GM19025 (cell line): ENCODE results near the gene NARS2.

ENCODE experiments used
- ATAC-seq: cut with Tn5 transposase; IDR thresholded peaks from one replicate; pipeline ENCODE4 v1.9.1; 2021; ENCODE audit warnings: mild to moderate bottlenecking, low read depth, moderate library complexity; ENCODE audit not compliant: unreplicated experiment

The NARS2 gene

GRCh38 chr11:78450866-78451265, 123.8 kb downstream of the NARS2 start:
- ATAC-seq = no peak

DNA sequence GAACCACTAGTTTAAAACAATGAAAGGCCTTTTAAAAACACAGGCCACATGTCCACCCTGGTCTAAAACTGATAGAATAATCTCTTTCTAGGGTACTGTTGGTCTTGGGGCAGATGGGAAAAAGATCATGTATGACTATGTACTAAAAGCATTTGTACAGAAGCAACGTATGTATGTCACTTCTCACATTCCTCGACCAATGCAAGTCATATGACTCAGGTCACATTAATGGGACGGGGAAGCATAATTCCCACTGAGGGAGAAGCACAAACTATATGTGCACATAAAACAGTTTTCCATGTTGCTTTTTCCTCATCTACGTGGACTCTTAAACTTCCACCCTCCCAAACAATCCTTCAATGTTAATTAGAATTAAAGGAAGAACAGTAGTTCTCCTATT, 124.8 kb downstream of the NARS2 start:
- no peak for ATAC-seq

GRCh38 chr11:78446210-78446609, 128.5 kb downstream of the NARS2 start:
- no peak for ATAC-seq

DNA sequence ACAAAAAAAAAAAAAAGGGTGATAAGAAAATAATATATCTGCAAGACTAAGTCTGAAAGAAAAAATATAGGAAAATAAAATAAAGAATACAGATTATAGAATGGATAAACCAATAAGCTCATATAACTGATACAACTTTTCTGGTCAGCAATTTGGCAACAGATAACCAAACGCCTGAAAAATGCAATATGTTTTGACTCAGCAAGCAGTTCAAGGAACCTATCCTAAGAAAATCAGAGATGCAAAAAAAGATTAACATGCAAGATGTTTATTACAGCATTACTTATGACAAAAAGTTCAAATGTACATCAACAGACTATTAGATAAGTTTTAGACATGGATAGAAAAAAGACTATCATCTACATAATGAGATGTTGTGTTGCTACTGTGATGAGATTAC, 129.9 kb downstream of the NARS2 start:
- no peak for ATAC-seq

- no peak for ATAC-seq
Observed at GRCh38 chr11:78441956-78442355, 132.7 kb downstream of the NARS2 start.

GRCh38 chr11:78438298-78438975, 136.2 kb downstream of the NARS2 start:
- ATAC-seq = peak; percentile 85

DNA sequence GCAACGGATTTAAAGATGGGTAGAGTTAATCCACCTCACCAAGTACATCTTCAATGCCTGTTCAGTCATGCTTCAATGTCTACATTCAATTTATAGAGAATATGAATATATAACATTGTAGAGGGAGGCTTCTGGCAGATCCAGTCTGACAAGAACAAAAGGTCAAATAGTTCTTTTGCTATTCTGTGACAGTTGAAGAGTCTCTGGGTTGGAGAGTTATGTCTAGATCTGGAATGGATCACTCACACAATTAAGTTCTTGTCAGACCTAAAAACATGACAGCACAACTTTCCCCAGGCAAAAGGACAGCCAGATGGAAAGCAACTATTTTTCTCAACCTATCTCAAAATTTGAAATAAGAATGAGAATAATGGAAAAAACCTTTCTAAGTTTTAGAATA, 141.7 kb downstream of the NARS2 start:
- no peak for ATAC-seq

DNA sequence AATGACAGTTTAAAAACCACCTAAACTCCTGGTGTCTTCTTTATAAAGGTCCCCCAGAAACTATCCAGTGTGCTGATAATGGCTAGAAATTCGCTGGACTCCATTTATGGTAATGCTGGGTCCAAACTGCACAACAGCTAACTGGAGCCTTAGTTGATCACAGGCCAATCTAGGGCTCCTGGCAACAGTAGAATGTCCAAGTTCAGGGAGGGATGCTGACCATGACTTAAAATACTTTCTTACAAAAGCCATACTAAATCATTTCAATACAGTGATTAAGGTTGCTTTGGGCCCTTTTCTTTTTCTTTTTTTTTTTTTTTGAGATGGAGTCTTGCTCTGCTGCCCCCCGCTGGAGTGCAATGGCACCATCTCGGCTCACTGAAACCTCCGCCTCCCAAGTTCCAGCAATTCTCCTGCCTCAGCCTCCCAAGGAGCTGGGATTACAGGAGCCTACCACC, 142.6 kb downstream of the NARS2 start:
- no peak for ATAC-seq

- no peak for ATAC-seq
Observed at GRCh38 chr11:78429660-78430059, 145.0 kb downstream of the NARS2 start.

- no peak for ATAC-seq
Observed at GRCh38 chr11:78429209-78429608, 145.5 kb downstream of the NARS2 start.

DNA sequence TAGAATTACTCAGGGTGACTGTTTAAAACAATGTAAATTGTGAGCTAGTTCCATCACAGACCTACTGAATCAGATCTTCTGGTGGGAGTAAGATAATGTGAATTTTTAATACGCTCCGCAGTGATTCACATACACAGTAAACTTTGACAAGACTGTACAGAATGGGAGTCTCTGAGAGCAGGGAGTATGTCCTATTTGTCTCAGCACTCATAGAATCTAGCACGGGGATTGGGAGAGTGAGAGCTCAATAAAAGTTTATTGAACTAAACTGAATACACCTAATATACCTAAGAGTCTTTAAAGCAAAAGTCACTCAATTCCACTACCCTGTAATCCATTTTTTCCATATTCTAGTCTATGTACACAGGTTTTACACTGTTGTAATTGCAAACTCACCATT, 145.9 kb downstream of the NARS2 start:
- no peak for ATAC-seq

GRCh38 chr11:78428266-78428636, 146.4 kb downstream of the NARS2 start:
- ATAC-seq = no peak

- ATAC-seq = peak; percentile 36
Observed at GRCh38 chr11:78427615-78428265, 146.9 kb downstream of the NARS2 start.

DNA sequence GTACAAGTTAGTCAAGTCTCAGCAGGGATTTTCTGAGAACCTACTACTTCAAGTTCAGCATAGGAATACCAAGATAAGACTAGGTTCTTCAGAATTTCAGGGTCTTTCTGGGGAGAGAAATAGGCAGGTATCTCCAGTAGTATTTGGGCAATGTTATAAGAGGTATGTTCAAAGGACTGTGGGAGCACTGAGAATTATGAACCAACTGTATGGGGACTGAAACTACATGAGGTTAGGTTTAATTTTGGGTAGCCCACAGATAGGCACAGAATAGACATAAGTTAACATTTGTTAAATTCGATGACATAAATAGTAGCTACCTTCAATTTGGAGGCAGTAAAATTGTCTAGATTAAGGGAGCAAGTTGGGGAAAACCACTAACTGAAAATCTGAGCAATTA, 147.8 kb downstream of the NARS2 start:
- no peak for ATAC-seq

DNA sequence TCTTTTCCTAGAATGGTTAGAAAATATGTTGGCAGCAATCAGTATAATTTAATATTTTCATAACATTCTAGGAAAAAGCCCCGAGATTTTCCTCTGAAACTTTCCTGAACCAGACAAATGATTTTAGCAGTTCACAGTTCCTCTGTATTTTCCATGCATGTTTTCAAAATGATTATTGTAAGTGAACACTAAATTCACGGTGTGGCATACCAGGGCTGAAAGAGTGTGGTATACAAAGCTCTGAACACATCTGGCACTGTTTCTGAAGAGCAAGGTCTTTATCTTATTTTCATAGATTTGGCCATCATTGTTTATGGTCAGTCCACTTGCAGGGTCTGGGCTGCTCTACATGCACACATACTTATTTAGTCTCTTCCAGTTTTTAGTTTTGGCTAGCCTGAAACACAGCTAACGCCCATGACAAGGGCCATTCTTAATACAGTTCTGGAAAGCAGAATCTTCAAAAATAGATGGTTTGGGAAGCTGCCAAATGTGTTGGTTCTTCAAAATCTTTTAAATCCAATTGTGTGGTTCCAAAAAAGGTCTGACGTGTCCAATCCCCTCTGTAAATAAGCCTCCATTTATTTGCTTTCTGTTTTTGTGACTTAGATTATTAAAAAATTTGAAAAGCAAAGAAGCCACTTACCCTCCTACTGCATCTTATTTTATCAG, 149.1 kb downstream of the NARS2 start:
- ATAC-seq = no peak

DNA sequence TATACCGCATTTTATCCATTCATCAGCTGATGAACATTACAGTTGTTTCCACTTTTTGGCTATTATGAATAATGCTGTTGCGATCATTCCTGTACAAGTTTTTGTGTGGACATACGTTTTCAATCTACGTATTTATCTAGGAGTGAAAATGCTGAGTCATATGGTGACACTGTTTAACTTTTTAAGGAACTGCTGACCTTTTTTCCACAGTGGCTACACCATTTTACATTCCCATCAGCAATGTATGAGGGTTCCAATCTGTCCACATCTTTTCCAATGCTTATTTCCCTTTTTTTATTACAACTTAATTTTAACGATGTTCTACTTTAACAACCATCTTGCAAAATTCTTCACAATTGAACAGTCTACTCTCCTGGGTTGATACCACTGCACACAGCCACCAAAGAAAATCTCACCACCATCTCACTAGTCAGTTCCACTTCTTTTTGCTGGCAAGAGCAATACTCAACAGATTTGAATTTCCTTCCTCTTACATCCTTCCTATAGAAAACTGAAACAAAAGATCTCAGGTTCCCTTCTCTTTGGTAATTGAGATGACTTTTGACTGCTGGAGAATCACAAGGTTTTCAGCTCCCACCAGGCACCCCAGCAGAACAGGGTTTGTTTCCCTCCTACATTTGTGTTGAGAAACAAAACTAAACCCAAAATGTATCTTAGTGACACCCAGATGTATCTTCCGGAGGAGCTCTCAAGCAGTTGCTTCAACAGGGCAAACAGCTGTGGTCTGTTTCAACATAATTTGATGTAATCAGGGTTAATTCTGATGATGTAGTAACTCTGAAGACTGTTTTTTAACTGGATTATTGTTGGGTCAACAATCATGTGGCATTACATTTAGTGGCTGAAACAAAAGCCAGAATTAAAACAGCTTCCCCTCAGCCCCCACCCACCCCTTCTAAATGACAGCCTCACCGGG, 150.1 kb downstream of the NARS2 start:
- peak; percentile 28 for ATAC-seq

- ATAC-seq = no peak
Observed at GRCh38 chr11:78423241-78423640, 151.4 kb downstream of the NARS2 start.

DNA sequence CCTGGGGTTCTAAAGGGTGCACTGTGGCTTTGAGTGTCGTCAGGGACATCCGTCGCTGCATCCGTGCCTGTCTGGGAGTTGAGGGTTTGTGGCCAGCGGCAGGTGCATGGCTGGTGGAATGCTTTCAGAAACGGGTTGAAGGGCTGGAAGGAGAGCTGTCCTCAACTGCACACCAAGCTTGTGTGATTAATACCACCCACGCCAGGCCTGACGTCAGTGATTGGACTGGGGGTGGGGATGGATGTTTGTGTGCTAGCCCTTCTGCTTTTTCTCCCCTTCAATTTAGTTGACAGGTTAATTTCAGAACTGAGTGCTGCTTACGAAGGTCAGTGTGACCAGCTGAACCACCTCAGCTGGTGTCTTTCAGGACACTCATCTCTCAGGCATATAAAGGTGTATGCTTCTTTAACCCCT, 153.9 kb downstream of the NARS2 start:
- ATAC-seq = no peak

GRCh38 chr11:78420255-78420764, 154.4 kb downstream of the NARS2 start:
- no peak for ATAC-seq

DNA sequence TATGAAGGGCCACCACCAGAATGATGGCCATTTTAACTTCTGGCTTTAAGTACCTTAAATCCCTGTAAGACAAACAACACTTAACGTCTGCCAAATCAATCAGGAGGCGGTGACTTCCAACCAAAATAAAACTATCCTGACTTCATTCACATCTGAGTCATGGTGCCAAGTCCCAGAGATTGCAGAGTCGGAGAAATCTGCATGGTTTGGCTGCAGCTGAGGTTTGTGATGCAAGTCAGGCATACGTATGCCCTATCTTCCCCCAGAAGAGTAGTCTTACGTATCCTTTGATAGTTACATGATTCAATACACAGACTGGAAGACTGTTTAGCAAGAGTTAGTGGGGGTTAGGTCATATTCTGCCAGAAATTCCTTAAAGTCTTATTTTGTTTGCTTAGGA, 155.3 kb downstream of the NARS2 start:
- no peak for ATAC-seq
